ENCODE results near the gene DDX50.
"Not testable (repeated sequence)": the region's sequence is repeated elsewhere in the genome, so short reads cannot be mapped to it uniquely, and the experiment has no call there.

The DDX50 gene

GRCh38 chr10:68901105-68901927 is at the start of gene DDX50:
Gene DDX50 (plus strand): TSS chr10:68901315. CDS start chr10:68901385, 70 bp downstream.
- peak; percentile 97 for DNase-seq

GRCh38 chr10:68856352-68856751 is 44.8 kb upstream of the DDX50 start:
- DNase-seq, result no peak

- DNase-seq, result no peak
Measured at GRCh38 chr10:68857005-68857404, 44.1 kb upstream of the DDX50 start.

GRCh38 chr10:68861253-68861652 is 39.9 kb upstream of the DDX50 start:
- no peak for DNase-seq

- DNase-seq, result no peak
Measured at GRCh38 chr10:68864611-68865010, 36.5 kb upstream of the DDX50 start.

- not testable (repeated sequence) for DNase-seq
Measured at GRCh38 chr10:68868173-68868572, 32.9 kb upstream of the DDX50 start.

GRCh38 chr10:68869623-68870022 is 31.5 kb upstream of the DDX50 start:
- DNase-seq, result no peak

GRCh38 chr10:68870061-68870460 is 31.1 kb upstream of the DDX50 start:
- no peak for DNase-seq

- peak; percentile 22 for DNase-seq
Measured at GRCh38 chr10:68870545-68871104, 30.5 kb upstream of the DDX50 start.

GRCh38 chr10:68871105-68871711 is 29.9 kb upstream of the DDX50 start:
- DNase-seq, result no peak

GRCh38 chr10:68871731-68872342 is 29.3 kb upstream of the DDX50 start:
- DNase-seq, result no peak

GRCh38 chr10:68876246-68877138 is 24.6 kb upstream of the DDX50 start:
- DNase-seq, result no peak

- DNase-seq, result no peak
Measured at GRCh38 chr10:68877482-68878110, 23.5 kb upstream of the DDX50 start.

GRCh38 chr10:68878496-68878895 is 22.6 kb upstream of the DDX50 start:
- no peak for DNase-seq

- no peak for DNase-seq
Measured at GRCh38 chr10:68879628-68880027, 21.5 kb upstream of the DDX50 start.

GRCh38 chr10:68880181-68880580 is 20.9 kb upstream of the DDX50 start:
- no peak for DNase-seq

- no peak for DNase-seq
Measured at GRCh38 chr10:68895041-68895440, 6.1 kb upstream of the DDX50 start.

- DNase-seq, result peak; percentile 17
Measured at GRCh38 chr10:68897336-68897741, 3.8 kb upstream of the DDX50 start.

- no peak for DNase-seq
Measured at GRCh38 chr10:68899186-68899745, 1.8 kb upstream of the DDX50 start.

GRCh38 chr10:68900427-68901104 is 549 bp upstream of the DDX50 start:
- peak; percentile 3 for DNase-seq

- DNase-seq, result no peak
Measured at GRCh38 chr10:68902382-68902781, 1.3 kb downstream of the DDX50 start.
